ENCODE results near the gene SLITRK3.
"Not testable (repeated sequence)": the region's sequence is repeated elsewhere in the genome, so short reads cannot be mapped to it uniquely, and the experiment has no call there.

Gene SLITRK3

DNA sequence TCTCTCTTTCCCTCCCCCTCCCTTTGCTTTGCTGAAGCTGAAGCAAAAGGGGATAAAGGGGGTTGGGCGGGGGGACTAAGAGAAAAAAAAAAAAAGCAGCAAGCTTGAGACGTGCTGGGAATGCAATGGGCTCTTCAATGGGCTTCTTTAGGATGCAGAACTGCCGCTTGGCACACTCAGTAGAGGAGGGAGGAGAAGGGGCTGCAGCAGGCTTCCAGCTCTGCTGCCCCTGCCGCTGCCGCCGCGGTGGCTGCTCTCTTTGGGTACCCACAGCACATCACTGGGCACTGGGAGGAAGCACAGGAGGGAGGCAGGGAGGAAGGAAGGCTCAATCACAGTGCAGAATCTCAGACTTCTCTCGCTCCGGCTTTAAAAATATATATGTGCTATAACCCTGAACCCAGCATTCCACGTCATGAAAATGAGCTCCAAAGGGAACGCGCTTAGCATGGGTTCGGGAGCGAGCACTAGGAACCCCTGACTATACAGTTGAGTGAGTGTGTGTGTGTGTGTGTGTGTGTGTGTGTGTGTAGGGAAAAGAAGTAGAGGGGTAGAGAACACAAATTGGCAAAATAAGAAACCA, 3.5 kb downstream of the SLITRK3 start:
- DNase-seq = peak; percentile 18

DNA sequence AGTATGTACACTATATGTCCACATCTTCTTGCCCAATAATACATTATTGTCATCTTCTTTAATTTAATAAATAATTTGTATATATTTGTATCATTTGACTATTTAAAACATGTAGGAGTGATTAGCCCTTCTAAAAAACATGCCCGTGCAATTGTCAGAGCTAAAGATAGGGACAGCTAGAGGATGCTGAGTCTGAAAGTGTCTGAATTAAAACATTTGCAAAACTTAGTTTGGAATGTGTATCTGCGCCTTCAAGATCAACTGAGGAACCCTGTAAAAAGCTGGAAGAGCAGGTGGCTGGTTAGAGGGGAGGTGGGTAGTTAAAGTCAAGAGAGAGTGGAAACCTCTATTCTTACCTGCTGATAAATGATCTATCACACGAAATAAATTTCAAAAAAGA, 4.7 kb downstream of the SLITRK3 start:
- no peak for DNase-seq

DNA sequence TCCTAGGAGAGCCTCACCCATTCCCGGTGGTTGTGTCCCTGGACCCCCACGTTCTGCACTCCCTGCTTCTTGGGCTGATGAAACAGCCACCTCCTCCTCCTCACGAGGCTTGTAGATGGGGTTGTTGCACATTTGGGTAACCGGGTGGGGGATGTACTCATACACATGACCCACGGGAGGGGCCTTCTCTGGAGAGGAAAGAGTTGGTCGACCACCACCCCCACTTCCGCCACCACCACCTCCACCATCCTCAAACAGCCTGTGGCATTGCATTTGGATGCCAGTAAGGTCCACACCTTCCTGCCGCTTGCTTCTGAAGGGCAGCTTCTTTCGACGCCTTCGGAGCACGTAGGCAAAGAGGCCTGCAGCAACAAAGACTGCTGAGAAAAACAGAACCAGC, 7.7 kb downstream of the SLITRK3 start:
- no peak for DNase-seq

DNA sequence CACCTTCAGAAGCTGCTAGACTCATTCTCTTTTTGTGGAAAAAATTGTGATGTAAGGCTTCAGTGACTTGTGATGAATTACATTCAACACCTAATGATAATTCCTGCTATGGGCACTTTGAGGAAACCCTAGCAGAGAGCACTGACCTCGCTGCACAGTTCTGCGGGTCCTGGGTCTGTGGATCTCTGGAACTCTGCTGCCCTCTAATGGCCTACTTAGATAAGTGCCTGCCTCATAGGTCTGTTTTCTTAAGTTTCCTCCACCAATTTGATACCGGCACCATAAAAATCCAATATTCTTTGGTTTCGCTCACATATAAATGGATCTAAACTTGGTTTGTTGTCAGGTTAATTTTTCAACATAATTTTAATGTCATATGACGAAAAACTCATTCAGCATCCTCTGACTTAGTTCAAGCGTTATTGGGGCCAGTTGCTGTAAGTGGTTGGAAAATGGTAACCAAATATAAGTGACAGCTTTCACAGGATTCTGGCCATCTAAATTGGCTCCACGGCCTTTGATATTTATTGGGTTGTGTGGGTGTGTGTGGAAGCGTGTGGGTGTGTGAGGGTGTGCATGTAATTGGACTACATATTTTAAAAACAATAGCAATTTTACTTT, 10.4 kb downstream of the SLITRK3 start:
- DNase-seq = peak; percentile 85

DNA sequence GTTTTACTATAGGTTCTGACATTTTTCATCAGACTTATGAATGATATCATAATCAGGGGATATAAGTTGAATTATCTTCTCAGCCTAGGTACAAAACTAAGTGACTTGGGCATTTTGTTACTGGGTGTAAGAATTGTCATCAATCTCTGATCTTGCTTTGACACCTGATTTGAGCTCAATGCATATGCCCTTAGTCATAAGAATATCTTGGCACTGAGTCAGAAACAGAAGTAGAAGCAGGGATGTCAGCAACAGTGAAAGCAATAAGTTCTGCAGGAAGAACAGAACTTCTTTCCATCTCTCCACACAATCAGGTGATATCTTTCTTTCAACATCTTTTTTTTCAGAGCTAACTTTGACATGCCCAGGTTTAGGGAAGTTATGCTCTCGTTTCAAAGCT, 14.6 kb downstream of the SLITRK3 start:
- DNase-seq = no peak

DNA sequence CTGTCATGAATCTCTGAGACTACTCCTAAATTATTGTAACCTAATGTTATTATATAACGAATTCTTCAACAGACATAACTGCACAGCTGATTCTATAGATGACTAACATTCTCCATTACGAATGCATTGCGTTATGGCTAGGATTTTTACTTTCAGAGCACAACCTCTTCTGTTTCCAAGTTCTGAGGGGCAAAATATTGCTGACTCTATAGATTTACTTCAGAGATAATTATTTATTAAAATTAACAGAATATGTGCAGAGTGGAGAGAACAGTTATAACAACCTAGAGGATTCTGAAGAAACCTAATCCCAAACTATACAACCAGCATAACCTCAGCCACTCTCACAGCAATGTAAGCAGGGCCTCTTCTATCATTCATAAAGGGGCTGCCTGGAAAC, 25.9 kb downstream of the SLITRK3 start:
- DNase-seq = no peak

DNA sequence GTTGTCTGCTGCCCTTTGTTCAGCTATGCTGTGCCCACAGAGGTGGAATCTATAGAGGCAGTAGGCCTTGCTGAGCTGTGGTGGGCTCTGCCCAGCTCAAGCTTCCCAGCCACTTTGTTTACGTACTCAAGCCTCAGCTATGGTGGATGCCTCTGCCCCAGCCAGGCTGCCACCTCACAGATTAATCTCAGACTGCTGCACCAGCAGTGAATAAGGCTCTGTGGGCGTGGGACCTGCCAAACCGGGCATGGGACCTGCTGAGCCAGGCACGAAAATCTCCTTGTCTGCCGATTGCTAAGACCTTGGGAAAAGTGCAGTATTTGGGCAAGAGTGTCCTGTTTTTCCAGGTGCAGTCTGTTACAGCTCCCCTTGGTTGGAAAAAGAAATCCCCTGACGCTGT, 26.8 kb downstream of the SLITRK3 start:
- no peak for DNase-seq

DNA sequence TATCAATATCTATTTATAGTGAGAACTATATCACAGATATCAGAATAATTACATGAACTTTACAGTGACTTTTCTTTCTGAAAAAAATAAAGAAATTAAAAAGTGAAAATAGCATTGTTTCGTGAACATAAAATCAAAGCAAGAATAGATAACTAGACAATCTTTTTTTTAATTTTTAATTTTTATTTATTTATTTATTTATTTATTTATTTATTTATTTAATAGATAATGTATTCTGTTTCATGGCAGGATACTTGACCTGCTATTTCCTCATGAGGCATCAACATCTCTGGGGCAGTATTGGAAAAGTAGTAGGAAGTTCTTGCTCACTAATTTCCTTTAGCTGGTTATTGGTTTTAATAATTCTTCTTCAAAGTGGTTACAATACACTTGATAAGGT, 33.3 kb downstream of the SLITRK3 start:
- DNase-seq = no peak

DNA sequence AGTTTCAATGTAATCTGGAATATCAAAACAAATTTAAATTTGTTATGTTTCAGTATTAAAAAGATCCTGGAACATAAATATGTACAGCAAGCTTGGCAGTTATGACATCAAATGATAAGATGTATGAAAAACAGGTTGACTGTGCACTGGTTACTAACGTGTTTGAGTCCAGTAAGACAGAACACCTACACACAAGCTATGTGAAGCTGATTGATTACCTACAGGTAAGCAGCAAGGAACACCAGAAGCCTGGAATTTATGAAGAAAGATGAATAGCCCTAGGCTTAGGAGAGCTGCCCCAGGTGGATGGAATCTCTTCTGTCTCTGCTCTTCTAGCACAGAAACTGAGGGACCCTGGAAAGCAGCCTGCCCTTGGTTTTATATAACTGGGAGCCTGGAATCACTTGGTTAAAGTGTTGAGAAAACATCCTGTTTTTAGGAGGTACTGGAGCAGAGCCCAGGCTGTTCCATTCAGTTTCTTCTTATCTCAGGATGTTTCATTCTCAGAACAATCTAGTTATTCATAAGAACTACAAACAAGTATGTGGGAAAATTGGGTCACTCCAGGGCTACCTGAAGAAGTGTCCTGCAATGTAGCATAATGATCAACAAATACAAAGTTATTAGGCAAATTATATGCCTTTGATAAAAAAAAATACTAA, 36.3 kb downstream of the SLITRK3 start:
- DNase-seq = no peak

DNA sequence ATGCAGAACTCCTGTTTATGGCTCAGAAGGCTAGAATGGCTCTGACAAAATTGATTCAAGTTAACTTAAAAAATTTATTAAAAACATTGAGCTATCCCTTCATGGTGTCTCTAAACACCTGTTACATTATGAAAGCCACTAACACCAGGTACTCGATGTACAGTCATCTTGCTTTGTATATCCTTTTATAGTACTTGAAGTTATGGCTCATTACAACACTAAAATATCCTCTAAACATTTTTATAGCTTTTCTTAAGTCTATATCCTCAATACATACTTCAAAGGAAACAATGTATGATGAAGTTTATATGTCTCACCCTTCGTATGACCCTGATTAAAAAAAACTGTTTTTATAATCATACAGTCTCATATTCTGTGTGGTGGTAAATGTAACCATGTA, 38.2 kb downstream of the SLITRK3 start:
- DNase-seq = no peak

DNA sequence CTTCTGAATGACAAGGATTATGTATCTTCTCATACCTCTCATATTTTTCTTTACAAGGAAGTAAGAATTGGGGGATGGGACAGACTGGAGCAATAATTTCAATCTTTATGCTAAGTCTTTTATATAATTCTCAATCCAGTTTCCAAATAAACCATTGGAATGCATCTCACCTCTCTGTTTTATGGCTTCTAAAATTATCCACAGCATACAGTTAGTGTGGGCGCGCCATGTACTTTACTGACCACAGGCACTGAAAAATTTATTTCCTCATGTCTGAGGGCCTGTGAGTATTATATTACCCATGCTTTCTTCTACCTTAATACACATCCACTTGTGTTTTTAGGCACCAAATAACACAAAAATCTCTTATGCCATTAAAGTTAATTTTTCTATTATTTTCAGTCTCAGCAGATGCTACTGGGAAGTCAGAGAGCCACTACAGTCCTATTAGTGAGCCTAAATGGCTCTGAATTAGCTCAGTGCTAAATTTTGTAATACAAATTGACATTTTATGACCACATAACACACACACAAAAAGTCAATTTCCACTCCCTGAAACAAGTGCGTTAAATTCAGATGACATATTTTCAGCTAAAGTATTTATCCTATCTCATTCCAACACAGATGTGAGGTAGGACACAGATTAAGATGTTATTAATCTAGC, 39.3 kb downstream of the SLITRK3 start:
- no peak for DNase-seq

DNA sequence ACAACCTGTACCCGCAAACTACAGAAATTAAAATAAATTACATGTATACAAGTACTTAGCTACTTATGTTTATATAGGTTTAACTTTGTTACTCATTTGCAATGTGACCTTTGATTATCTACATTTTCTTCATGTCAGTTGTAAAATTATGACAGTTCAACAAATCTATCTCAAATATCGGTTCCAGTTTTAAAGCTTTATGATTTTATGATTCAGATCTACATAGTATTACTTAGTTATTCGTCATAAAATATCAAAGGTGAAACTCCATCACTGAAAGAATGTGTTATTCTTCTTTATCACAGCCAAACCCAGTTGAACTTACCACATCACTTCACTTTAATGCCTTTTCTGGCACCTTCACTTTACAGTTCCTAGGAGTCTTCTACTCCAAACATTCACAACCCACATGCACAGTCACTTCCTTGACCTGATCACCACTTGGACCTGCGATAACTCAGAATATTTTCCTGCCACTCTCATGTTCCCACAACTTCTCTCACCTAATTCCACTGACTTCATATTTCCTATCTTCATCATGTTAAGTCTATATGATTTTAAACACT, 47.2 kb downstream of the SLITRK3 start:
- DNase-seq = no peak

DNA sequence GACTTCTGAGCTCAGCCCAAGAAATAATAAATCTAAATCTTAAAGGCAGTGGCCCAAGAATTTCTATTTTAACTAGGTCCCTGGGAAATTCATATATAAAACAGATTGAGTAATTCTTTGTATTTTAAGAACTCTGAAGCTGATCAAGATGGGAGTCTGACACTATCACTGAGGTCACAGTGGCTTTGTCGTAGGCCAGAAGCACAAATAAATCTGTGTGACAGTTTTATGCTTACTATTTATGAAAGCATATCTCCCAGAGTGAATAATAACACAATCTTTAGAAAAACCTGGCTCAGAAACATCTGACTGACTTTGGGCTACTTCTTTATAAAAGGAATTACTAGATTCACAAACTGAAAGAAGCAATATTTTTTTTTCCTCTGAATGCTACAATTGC, 51.9 kb downstream of the SLITRK3 start:
- DNase-seq = no peak

DNA sequence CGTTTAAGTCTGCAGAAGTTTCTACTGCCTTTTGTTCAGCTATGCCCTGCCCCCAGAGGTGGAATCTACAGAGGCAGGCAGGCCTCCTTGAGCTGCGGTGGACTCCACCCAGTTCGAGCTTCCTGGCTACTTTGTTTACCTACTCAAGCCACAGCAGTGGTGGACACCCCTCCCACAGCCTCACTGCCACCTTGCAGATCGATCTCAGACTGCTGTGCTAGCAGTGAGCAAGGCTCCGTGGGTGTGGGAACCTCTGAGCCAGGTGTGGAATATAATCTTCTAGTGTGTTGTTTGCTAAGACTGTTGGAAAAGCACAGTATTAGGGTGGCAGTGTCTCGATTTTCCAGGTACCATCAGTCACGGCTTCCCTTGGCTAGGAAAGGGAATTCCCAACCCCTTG, 56.3 kb downstream of the SLITRK3 start:
- not testable (repeated sequence) for DNase-seq
